Measurements from ENCODE around the gene TMA7B.

The TMA7B gene

DNA sequence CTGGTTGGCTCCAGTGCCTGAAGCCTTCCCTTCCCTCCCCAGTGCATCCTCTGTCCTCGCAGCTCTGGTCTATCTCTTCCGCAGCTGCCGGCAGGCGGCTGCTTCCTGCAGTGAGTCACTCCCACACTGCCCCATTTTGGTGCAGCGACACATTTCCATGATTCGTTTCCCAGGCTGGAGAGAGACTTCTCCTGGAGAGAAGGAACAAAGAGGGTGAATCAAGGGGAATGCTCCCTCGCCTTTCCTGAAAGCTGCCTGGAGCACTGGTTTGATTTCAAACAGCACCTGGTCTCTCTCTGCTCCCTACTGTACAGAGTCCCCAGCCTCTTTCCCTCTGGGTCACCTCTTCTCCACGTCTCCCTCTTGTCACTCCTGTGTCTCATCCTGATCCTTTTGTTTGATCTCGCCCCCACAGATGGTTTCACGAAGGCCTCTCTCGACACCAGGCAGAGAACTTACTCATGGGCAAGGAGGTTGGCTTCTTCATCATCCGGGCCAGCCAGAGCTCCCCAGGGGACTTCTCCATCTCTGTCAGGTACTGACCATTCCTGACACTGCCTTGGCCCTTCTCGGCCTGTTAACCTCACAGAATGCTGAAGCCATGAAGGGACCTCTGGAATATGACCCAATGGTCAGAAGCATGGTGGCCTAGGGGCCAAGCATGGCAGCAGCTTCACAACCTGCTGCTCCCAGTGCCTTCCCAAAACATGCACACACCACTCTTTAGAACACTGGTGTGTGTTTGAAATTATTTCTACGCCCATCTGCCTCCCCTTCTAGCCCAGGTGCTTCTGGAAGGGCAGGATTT lies at the start of gene TMA7B:
Gene TMA7B, plus strand, starts transcription at position 758 of the 808 bp plus-strand sequence. CDS start 3,978 bp downstream, outside the sequence.
- no peak for DNase-seq (ENCODE audit: low spot score)

DNA sequence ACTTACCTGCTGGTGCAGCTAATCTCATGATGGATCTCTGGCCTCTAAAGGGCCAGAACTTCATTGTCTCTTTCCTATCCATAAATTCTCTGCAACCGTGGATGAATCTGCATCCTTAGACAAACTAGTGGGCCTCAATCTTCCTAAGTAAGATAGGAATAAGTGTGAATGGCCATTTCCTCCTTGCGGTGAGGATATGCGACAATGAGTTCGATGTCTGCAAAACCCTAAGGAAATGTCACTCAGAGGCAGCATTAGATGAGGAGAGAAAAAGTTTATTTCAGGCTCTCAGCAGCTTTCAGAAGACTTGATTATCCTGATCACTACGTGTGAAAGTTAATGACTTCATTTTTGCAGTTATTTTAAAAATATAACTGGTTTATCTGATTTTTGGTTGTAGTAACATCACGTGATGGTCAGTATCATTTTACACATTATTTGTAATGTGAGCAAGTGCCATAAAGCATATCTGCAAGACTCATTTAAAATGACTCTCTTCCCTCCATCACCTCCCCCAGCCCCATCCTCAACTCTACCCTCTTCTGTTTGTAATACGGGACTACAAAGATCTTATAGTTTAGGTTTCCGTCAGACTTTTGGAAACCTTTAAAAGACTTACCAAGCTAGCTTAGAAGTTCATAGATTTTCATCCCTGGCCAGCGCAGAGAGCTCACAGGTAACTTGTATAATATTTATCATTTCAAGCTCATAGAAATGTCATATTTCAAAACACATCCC lies 49.2 kb upstream of the TMA7B start:
- no peak for DNase-seq (ENCODE audit: low spot score)

DNA sequence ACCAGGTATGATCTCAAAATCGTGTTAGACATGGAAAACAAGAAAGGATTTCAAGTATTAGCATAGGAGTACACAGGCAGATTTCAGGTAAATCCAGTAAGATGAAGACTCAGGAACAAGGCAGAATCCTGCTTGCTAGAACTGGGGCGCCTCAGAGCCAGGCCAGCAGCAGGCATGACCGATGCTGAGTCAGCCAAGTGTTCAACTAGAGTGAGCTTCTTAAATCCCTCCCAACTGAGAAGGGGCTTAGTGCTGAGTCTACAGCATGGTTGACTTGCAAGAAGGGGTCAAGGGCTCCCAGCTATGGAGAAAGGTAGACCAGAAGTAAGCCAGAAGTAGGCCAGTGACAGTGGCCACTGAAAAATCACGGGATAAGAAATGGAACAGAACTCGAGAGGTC lies 46.9 kb upstream of the TMA7B start:
- no peak for DNase-seq (ENCODE audit: low spot score)

DNA sequence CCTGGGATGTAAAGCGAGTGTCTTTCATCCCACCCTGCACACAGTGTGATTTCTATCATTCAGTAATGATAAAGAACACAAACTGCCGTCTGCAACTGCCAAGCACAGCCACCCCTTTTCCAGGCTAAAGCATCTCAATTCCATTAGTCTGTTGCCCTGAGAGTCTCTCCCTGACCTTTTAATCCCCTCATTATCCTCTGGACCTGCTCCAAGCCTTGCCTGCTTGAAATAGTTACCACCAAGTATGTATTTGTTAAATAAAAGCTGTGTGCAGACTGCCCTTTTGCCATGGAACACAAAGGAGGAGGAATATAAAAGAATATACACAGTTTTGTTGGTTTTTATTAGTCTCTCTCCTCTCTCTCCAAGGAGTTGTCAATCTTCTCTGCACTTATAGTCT lies 46.3 kb upstream of the TMA7B start:
- DNase-seq (ENCODE audit: low spot score) = no peak

DNA sequence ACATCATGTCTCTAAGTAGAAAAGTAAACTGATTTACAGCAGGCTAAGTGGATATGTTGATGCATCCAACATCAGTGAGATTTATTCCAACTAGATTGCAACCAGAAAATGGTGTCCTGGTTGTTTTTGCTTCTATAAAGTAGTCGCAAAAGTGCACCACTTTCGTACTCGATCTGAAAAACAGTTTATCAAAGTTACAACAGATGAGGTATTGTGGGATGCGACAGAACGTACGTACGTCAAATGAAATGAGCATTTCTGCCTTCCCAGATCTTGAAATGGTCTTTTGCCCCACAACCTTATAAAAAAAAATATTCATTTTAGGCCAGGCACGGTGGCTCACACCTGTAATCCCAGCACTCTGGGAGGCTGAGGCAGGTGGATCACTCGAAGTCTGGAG lies 45.6 kb upstream of the TMA7B start:
- no peak for DNase-seq (ENCODE audit: low spot score)

DNA sequence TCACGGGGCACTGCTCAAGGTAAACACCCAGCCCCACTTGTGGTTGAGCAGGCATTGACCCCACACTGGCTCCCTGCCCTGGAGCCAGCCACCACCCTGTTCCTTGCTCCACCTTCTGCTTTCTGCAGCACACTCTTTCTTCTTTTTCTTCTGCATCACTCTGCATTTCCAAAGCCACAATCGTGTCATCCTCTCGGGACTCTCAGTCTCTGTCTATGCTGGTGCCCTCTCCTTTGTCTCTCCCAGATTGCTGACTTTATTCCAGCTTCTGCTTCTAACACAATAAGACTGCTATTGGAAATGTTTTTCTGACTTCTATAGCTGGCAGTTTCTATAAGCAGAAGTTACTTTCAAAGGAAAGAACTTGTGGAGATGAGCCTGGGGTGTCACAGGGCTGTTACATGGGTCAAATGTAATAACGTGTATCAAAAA lies 44.9 kb upstream of the TMA7B start:
- no peak for DNase-seq (ENCODE audit: low spot score)

DNA sequence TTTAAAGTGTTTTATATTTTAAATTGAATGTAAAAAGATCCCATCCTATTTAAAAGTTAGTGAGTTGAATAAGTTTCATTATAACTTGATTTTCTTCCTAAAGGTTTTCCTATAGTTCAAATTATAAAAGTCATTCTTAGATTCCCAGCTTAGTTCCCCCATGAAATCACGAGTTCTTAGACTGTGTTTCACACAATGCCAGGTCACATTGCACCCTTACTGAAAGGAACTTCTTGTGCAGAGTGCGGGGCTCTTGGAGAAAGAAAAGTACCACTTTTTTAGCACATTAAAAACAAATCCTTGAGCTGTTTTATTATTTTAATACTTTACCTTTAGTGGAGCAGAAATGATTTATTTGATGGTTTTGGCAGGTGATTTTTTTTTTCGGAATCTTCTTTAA lies 43.7 kb upstream of the TMA7B start:
- no peak for DNase-seq (ENCODE audit: low spot score)

DNA sequence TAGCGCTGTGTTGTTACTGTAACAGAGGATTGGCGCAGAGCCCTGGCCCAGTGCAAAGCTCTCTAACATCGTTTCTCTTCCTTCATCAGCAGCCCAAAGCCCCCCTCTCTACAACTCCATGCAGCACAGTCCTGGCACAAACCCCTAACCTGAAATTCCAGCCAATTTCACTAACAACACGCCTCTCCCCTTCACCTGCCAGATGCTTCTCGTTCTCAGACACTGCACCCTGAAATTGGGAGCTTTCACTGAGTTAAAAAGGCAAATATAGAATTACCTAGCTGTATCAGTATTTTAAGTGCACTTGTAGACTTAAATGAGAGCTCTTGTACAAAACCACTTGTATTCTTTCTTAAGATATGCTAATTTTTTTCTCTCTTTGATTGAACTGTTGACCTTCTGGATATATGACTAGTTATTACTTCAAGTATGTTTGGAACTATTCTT lies 43.0 kb upstream of the TMA7B start:
- DNase-seq (ENCODE audit: low spot score) = no peak

DNA sequence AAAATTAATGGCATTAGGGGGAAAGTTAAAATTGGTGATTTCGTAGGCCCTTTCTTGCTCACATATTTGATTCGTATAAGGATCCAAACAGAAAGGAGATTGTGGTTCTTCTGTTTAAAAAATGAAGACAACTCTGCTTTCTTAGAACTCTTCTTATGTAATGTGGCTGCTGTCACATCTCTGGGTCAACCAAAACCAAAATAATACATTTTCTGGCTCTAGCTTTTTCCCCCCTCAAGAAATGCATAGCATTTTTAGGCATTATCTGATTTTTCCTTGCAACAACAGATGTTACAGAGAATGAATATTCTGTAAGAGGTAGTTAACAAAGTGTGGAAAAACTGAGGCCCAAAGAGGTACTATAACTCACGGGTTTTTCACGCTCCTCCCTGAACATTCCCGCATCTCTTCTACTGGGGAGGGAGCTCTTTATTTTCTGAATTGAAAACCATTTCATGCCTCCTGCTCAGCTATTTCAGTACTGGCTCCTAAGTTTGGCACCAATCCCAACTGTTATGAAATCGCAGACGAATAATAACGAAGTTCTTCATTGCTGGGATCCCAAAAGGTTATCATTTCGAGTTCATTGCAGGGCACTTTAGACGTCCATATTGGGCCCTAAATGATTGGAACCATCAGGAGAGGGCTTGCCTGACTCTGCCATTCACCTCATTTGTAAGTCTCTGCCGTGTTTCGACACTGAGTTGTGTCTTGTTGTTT lies 42.3 kb upstream of the TMA7B start:
- DNase-seq (ENCODE audit: low spot score) = no peak

DNA sequence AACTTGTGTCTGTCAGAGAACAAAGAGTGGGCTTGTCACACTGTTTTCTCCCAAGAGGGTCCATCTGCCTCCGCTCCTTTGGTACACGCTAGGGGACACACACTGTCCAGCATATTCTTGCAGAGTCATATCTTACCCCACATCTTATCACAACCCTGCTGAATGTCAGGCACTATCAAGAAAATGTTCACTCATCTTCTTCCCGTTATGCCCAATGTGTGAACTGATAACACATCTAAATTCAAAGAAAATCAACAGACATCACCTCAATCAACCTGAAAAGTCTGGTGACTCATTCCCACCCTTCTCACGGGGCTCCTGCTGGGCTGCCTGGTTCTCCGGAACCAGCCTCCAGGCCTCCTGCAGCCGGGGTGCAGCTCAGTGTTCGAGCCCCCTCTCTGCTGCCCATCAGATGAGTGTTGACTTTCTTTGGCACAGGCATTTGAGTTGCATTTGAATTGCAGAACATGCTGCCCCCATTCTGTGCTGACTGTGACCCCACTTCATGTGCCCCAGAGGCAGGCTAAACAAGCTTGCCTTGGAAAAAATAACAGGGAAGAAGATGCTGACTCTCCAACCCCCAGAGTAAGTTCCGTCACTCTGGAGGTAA lies 40.0 kb upstream of the TMA7B start:
- DNase-seq (ENCODE audit: low spot score) = no peak

DNA sequence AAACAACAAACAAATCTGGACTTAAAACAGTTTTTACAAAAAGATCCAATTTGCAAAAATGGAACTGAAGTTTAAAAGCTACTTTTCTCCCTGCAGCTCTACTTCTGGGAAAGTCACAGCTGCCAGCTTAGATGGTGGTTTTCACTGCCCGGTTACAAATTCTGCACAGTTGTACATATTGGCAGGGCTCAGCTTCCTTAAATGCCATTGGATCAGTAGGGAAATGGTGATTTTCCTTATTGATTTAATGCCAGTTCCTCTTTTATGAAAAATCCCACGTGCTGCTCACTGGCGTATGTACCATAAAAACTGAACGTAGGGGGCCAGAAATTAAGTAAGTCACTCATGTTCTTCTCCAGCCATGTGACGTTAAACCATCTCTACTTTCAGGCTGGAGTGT lies 36.5 kb upstream of the TMA7B start:
- DNase-seq (ENCODE audit: low spot score) = no peak

DNA sequence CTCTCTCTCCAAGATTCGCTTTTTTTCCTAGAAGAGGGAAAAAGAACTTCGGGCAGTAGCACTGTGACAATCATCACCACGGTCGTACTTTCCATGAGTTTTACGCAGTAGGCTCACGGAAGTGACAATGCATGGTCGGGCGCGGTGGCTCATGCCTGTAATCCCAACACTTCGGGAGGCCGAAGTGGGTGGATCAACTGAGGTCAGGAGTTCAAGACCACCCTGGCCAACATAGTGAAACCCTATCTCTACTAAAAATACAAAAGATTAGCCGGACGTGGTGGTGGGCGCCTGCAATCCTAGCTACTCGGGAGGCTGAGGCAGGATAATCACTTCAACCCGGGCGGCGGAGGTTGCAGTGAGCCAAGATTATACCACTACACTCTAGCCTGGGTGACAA lies 35.9 kb upstream of the TMA7B start:
- DNase-seq (ENCODE audit: low spot score) = no peak

DNA sequence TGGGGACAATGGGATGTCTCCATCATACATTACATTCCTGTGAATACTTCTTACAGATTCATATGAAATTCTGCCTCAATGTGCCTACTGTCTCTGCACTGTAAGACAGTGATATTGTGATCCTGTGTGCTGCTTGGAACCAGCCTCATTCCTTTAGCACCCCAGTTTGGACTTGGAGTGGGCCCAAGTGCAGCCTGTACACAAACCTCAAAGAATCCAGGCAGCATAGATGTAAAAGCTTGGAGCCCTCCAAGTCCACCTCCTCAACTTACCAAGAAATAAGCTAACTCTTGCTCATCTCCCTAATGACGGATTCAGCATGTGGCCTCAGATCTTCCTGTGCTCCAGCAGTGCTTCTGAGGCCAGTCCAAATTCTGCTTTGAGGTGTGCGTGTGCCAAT lies 34.9 kb upstream of the TMA7B start:
- no peak for DNase-seq (ENCODE audit: low spot score)

DNA sequence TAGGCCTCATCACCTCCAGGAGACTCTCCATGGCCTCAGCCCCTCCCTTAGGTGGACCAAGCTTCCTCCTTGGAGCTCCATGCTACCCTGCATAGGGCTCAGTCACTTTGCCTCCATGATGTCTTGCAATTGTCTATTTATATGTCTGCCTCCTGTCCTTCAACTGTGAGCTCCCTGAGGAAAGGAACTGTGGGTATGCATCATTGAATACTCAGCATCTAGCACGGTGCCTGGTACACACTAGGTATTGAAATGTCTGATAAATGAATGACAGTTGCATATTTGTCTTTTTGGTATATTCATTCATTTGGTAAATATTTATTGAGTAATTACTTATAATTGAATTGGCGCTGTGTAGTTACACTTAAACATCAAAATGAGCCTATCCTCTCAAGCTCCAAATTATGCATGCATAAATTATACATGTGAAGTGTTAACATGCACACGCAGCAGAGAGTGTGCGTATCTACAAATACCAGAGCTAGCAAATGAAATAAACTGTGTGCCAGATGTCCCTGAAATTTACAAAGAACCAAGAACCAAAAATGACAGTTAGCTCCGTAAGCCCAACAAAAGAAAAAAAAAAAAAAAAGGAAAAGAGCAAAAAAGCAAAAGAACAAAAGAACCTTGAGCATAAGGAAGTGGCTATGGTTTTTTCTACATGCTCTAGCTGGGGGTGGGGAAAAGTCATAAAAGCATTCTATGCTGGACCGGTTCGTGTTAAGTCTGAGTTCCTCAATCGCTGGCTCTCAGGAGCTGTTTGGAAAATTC lies 34.1 kb upstream of the TMA7B start:
- DNase-seq (ENCODE audit: low spot score) = no peak

DNA sequence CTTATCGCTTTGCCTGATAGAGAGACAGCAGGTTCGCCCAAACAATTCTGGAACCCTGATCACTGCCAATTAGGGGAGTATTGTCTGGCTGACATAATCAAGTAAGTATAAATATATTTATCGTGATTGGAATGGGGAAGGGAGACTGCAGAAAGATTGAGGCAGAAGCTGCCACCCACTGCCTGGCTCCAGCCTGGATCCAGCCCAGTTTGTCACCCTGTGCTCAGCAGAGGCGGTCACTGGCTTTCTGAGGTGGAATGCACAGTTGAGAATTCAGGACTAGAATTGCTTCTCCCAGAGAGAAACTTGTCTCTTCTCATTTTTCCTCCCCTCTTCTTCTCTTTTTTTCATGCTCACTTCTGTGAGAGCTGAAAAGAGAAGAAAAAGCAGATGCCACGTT lies 33.4 kb upstream of the TMA7B start:
- DNase-seq (ENCODE audit: low spot score) = no peak

DNA sequence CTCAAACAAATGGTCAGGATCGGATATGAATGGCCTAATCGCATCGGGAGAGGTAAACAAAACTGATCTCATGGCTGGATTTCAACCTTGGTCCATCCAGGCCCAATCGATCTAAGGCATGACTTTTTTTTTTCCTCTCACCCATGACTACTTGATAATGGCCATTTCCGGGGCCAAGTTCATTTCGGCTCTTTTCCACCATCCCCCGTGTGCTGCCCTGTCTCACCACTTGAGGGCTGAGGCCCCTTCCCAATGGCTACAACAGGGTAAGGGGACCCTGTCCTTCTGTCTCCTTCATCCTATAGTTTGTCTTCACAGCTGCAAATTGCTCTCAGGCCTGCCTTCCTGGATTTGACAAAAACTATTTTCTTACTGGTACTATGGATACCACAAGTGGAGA lies 32.7 kb upstream of the TMA7B start:
- no peak for DNase-seq (ENCODE audit: low spot score)

DNA sequence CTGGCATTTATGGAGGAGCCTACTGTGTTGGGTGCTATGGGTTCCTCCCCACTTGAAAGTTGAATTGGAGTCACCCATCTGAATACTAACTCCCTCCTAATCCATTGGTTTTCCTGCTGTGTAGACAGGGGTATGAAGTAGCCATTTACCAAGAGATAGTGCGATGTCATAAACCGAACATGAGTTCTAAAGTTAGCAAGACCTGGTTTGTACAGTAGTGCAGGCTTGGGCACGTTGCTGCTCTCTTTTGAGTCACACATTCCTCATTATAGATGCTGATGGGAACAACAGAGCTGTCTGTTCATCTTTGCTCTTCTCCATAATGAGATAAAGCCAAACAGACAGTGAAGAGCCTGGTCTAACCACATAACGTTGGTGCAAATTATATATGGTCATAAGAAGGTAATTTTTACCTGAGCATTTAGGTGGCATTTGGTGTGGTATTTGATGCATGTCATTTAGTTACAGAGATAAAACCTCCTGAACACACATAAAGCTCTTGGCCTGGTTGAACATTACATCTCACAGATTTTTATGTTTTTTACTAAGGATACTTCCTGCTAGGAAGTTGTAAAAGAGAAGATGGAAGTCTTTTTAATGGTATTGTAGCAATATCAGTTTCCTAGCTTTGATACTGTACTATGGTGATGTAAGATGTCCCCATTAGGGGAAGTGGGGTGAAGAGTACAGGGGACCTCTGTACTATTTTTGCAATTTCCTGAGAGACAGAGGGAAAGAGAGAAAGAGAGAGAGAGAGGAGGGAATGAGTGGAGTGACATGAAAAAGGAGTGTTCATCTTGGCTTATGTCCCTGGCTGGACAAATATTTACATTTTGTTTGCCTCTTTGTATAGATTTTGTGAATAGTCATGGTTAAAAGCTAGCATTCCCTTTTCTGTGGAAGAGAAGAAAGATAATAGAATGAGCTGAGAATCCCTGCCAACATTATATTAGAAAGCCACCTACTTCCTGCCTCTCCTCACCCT lies 31.4 kb upstream of the TMA7B start:
- no peak for DNase-seq (ENCODE audit: low spot score)

DNA sequence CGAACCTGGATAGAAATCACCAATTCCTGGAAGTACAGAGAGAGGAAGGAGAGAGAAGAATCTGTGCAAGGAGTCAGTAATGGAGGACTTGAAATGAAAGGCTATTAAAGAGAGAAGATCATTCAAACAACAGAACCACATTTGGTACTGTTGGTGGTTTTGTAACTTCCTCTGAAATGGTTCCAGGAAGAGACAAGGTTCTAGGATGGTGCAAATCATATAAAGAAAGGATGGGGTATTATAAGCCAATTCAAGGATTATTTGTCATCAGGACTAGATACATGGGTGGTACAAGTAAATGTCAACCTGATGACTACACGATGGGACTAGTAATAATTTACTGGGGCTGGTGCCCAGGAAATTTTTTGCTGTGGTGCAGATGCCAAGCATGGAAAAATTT lies 28.9 kb upstream of the TMA7B start:
- DNase-seq (ENCODE audit: low spot score) = no peak

DNA sequence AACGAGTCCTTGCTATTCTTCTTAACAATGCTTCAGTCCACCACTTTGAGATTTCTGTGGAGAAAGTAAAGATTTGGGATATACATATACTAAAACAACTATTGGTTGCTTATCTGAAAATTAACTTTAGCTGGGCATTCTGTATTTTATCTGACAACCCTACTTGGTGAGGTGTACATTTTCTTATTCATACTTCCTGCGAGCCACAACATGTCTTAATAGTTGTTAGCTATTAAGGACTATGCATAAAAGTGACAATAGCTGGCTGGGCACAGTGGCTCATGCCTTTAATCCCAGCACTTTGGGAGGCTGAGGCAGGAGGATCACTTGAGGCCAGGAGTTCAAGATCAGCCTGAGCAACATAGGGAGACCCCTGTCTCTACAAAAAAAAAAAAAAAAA lies 28.0 kb upstream of the TMA7B start:
- no peak for DNase-seq (ENCODE audit: low spot score)

DNA sequence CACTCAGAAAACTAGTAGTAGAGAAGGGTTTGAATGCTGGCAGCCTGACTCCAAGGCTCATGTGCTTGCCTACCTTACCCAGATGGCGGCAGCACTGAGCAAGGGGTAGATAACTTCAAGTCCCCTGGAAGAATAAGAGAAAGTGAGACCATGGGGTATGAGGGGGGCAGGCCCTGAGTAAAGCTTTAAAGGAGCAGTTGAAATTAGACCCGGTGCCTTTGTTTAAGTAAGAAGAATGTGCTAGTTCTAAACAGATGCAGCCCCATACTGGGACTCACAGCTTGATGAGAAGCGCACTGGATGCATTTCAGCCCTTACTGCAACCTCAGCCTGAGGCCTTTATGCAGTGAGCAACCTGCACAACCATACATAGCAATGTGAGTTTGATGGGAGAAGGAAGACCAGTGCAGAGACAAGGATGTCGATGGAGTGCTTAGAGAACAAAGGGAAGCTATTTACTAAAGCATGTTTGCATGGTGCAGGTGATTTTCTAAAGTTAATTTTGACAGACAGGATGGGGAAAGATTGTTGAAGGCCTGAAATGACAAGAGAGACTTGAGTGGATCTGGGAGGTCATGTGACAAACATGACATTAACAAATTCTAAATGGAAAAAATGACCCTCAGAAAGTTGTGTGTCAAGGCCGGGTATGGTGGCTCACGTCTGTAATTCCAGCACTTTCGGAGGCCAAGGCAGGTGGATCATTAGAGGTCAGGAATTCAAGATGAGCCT lies 27.1 kb upstream of the TMA7B start:
- DNase-seq (ENCODE audit: low spot score) = peak; percentile 75

All from NAMALWA (cell line).